ENCODE measurements around the gene DEPP1.

The DEPP1 gene

DNA sequence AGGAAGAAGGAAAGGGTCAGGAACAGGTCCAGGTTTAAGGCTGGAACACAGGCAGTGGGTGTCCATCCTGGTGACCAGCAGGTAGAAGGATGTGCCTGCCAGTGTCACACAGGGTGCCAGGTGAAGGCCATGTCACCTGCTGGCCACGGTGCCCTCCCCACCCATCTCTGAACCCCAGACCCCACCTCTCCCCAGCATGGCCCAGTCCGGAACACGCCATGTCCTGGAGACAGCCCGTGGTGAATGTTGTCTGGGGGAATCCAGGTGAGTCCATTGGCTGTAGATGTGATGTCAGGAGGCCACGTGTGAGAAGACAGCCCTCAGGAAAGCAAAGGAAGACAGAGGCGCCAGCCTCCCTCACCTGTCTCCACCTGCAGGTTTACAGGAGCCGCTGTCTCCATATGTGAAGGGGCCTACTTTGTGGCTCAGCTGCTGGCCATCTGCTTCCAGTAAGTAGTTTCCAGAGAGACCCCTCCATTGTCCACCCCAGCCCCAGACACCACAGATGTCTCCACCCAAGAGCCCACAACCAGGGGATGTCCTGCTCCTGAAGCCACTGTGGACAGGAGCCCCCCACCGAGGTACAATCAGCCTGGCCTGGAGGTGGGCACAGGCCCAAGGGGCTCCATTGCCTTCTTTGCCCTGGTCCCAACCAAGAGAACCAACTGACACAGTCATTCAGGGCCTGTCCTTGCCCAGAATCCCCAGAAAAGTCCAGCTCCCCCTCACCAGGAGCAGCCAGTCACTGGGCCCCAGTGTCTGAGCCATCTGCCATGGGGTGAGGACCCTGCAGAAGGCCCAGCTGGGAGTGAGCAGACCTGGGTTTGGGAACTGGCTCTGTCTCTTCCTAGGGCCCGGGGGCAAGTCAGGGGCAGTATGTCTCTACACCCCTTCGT is 46.7 kb downstream of the DEPP1 start:
- no peak for DNase-seq

DNA sequence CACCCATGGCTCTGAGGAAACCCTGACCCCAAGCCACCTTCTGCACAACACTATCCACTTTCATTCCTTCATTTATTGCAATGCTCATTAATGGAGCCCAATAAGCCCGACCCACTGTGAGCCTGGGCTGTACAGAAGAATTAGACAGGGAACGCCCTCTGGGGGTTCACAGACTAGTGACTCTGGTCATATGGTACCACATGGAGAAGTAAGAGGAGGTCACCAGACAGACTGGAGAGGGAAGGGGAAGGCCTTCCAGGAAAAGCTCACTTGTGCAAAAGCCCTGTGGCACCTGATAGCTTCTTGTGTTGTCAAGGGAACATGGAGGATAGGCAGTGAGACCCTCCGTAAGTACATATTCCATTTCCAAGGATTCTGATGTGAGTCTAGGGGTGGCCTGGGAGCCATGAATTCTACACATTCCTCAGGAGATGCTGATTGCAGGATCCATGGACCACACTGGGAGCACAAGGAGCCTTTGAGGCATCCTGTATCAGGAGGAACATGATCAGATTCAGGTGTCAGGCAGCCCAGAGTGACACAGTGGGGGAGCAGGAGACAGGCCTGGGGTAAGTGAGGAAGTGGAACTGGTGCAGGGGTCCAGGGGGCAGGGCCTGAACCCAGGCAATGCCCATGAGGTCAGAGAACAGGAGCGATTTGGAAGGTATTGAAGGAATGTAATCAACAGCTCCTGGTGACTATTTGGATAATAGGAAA is 47.5 kb downstream of the DEPP1 start:
- no peak for DNase-seq

DNA sequence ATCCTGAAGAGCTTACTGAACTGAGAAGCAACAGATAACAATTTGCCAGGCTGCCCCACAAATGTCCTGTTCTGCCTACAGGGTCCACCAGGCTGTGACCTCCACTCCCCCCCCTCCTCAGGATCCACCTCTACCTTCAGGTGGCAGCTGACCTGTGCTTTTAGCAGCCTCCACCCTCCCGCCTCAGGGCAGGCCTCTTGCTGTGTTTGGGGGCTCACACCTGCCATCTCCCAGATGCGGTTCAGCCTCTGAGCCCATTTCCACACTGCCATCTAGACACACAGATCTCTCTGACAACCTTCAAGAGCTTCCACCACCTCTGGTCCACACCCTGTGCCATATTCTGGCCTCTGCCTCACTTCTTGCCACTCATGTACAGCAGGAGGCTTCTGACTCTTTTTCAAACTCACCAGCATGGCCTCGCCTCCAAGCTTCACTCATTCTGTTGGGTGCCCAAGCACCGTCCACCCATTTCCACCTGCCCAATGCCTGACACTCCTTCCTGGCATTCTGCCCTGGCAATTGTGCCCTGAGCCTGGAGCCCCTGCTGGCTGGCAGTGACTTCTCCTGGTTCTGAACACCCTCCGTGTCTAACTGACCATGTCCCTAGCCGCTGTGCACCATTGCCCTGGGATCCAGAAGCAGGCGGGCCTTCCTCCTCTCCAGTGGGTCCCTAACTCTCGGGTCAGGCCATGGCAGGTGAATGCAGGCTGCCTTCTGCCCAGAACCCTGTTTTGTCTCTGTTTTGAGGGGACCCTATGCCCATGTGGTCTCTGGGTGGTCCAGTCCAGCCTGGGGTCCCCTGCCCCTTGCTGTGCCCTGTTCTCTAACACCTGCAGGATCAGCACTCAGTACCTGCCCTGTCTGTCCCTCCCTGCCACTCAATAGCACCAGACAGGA is 49.0 kb downstream of the DEPP1 start:
- DNase-seq = no peak

DNA sequence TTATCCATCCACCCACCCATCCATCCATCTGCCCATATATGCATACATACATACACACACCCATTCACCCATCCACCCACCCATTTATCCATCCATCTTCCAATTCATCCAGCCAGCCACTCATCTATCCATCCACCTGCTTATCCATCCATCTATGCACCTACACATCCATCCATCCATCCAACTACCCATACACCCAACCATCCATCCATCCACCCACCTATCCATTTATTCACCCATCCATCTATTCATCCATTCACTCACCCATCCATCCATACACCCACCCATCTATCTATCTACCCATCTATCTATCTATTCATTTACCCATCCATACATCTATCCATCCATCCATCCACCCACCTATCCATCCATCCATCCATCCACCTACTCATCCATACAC is 50.1 kb downstream of the DEPP1 start:
- no peak for DNase-seq

DNA sequence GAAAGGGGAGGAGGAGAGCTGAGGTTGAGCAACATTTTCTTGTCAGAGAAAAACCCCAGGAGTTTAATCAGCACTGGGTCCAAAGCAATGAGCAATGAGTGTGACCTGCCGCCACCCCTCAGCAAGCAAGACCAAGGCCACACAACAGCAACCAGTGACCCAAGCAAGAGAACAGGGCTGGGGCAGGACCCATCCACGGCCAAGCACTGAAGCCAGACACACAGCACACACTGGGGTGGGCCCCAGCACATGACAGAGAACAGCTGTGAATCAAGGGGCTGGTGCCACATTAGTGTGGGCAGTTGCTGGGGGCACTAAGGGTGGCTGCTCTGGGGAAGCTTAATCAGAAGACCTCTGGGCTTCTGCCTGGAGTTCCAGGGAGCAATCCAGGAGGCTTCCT is 51.3 kb downstream of the DEPP1 start:
- no peak for DNase-seq

DNA sequence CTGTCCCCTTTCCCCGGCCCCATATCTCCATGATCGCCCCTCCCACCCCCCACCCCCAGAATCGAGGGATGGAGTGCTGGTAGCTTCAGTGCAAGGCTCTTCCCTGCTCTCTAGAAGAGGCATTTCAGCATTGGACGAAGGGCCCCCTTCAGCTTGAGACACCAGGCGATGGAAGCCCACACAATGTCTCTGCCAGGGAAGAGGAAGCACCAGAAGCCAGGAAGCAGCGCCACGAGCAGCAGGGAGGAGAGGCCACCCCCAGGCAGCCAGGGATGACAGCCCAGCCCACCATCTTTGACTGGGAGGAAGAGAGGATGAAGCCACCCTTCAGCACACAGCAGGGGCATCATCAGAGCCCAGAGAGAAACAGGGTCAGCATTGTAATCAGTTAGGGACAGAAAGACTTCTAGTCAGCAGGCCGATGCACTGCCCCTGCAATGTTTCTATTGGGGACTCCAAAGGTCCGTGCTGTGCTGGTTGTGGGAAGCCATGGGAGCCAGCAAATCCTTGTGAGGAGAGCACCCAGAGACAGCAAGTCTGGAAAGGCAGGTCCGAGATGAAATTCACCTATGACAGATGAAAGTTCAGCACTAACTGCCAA is 51.8 kb downstream of the DEPP1 start:
- no peak for DNase-seq

Data from activated naive CD4-positive, alpha-beta T cell treated with Interleukin-2 at 50 U/mL for 16 hours (primary cell).